Measurements from ENCODE around the gene KCNJ12.

DNA sequence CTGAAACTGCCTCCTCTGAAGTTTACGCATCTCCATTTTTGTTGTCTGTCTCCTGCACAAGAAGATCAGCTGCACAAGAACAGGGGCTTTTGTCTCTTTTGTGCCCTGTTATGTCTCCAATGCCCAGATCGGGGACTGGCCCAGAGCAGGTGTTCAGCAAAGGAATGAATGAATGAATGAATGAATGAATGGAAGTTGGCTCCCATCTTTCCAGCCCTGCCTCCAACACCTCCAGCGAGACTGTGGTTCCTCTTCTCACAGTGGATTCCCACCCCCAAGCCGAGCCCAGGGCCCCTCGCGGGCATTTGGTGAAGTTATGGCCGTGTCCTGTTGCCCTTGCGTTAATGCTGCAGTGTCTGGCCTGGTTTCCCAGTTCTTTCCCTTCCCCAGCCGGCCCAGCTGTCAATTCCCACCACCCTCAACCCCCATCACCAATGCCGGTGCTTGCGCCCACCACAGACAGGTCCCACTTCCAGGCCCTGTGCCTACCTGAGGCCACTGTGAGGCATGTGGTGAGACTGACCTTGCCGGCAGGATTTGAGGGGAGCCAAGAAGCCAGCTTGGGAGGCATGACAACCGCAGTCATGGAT is 21.3 kb upstream of the KCNJ12 start:
- TF ChIP-seq ZBTB7A (IDR thresholded peaks at IDR 0.05; ENCODE audit: low read depth) = no peak
- no peak for TF ChIP-seq RAD21 (IDR thresholded peaks at IDR 0.05; ENCODE audit: low read depth)
- TF ChIP-seq CEBPB (IDR thresholded peaks at IDR 0.05) = no peak

Measured in Ishikawa (cell line).